HG03025 (cell line): ENCODE data around the gene RAMP3.
"Not testable (repeated sequence)": the region's sequence is repeated elsewhere in the genome, so short reads cannot be mapped to it uniquely, and the experiment has no call there.

ENCODE experiments used
- ATAC-seq: cut with Tn5 transposase; IDR thresholded peaks from one replicate; pipeline ENCODE4 v1.9.1; 2021; ENCODE audit warnings: mild to moderate bottlenecking, moderate library complexity; ENCODE audit not compliant: unreplicated experiment, low FRiP score

Gene RAMP3

GRCh38 chr7:45157653-45158401, at the start of gene RAMP3:
Gene RAMP3, plus strand, starts transcription at chr7:45157791. Its CDS starts 38 bp downstream, at chr7:45157829.
- no peak for ATAC-seq

- ATAC-seq = no peak
Measured at GRCh38 chr7:45108863-45109262, 48.7 kb upstream of the RAMP3 start.

GRCh38 chr7:45111298-45112223, 46.0 kb upstream of the RAMP3 start, which contains the start of gene TBRG4:
Gene TBRG4, minus strand, starts transcription at chr7:45111697. Its CDS starts 2,460 bp downstream, at chr7:45109237.
- peak; percentile 94 for ATAC-seq

GRCh38 chr7:45112648-45113047, 44.9 kb upstream of the RAMP3 start:
- ATAC-seq = no peak

GRCh38 chr7:45114257-45114656, 43.3 kb upstream of the RAMP3 start:
- not testable (repeated sequence) for ATAC-seq

- ATAC-seq = no peak
Measured at GRCh38 chr7:45114926-45115325, 42.7 kb upstream of the RAMP3 start.

GRCh38 chr7:45116048-45116447, 41.5 kb upstream of the RAMP3 start:
- no peak for ATAC-seq

- ATAC-seq = no peak
Measured at GRCh38 chr7:45117582-45117981, 40.0 kb upstream of the RAMP3 start.

GRCh38 chr7:45118292-45118691, 39.3 kb upstream of the RAMP3 start:
- no peak for ATAC-seq

- no peak for ATAC-seq
Measured at GRCh38 chr7:45118889-45119331, 38.7 kb upstream of the RAMP3 start.

GRCh38 chr7:45119550-45119949, 38.0 kb upstream of the RAMP3 start:
- ATAC-seq = no peak

GRCh38 chr7:45122975-45123860, 34.4 kb upstream of the RAMP3 start:
- no peak for ATAC-seq

- no peak for ATAC-seq
Measured at GRCh38 chr7:45123913-45124710, 33.5 kb upstream of the RAMP3 start.

GRCh38 chr7:45125193-45125904, 32.2 kb upstream of the RAMP3 start:
- ATAC-seq = no peak

- ATAC-seq = no peak
Measured at GRCh38 chr7:45126201-45126600, 31.4 kb upstream of the RAMP3 start.

GRCh38 chr7:45126920-45127319, 30.7 kb upstream of the RAMP3 start:
- no peak for ATAC-seq

GRCh38 chr7:45129181-45129800, 28.3 kb upstream of the RAMP3 start:
- no peak for ATAC-seq

GRCh38 chr7:45129906-45130305, 27.7 kb upstream of the RAMP3 start:
- ATAC-seq = no peak
